ENCODE measurements around the gene PIR.

- TF ChIP-seq IRF2 (CRISPR knock-in tag; IDR thresholded peaks at IDR 0.05; ENCODE audit: borderline replicate concordance, low read depth) (no peak), CTCF (IDR thresholded peaks at IDR 0.05) (no peak), GABPB1 (CRISPR knock-in tag; IDR thresholded peaks at IDR 0.05) (no peak), NR1H2 (CRISPR knock-in tag; IDR thresholded peaks at IDR 0.05) (no peak), FOXJ3 (CRISPR knock-in tag; IDR thresholded peaks at IDR 0.05; ENCODE audit: borderline replicate concordance) (no peak), PRDM15 (CRISPR knock-in tag; IDR thresholded peaks at IDR 0.05) (no peak), ZBTB21 (CRISPR knock-in tag; IDR thresholded peaks at IDR 0.05; ENCODE audit: borderline replicate concordance) (no peak), SMAD3 (CRISPR knock-in tag; IDR thresholded peaks at IDR 0.05; ENCODE audit: borderline replicate concordance) (no peak), IRF1 (CRISPR knock-in tag; IDR thresholded peaks at IDR 0.05) (no peak), TEAD4 (CRISPR knock-in tag; IDR thresholded peaks at IDR 0.05) (no peak), MYBL2 (CRISPR knock-in tag; IDR thresholded peaks at IDR 0.05) (no peak), ATF3 (CRISPR knock-in tag; conservative IDR thresholded peaks at IDR 0.05) (no peak)
These were observed 27.8 kb downstream of the PIR start for GRCh38 chrX:15465347-15465746.

Data from WTC11 (cell line).